Transverse colon (tissue), 4 donors: Measurements from ENCODE around the gene NLGN4Y.

Source experiments
- EP300 ChIP-seq: sonication (generic); formaldehyde crosslinking; IDR thresholded peaks from one replicate; pipeline ENCODE4 v1.6.1; 2017; ENCODE audit warnings: antibody characterized with exemption, low read depth
- POLR2A ChIP-seq: fragments of 450-650 bp; IDR thresholded peaks from one replicate; pipeline ENCODE4 v1.6.1; 2016; ENCODE audit warnings: antibody characterized with exemption, mild to moderate bottlenecking, moderate library complexity
- POLR2AphosphoS5 ChIP-seq, 3 donors: sonication (generic); formaldehyde crosslinking; IDR thresholded peaks; one replicate each; pipeline ENCODE4 v1.6.1; 2016; ENCODE audit warnings: antibody characterized with exemption in 3 of 3
- TF ChIP-seq, protein P1 (sequence below), 5 experiments: fragments of 200-600 bp in 3 of 5; fragments of 450-650 bp in 2 of 5; sonication (generic) in 3 of 5; IDR thresholded peaks; 1 replicate in 2 of 5; 2 replicates in 3 of 5; pipeline ENCODE4 v1.5.1; 2016 to 2017; ENCODE audit warnings: antibody characterized with exemption in 5 of 5, inconsistent platforms in 3 of 5, mild to moderate bottlenecking in 2 of 5, moderate library complexity in 1 of 5

DNA sequence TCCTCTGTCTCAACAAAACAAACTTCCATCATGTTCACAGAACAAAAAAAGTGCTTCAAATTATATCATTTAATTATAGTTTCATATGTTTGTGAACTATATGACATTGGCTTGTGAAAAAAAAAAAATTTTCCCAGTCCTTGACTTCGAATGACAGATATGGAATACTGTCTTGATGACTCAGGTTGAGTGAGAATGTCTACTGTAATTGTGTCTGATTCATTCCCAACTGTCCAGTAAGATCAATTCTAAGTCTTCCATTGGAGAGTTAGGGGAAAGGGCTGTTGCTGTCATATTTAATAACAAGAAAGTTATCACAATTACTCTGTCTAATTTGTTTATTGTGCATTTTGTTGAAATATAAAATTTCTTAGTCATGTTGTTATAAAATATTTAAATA, 34.1 kb upstream of the NLGN4Y start:
- TF ChIP-seq, protein P1, sequence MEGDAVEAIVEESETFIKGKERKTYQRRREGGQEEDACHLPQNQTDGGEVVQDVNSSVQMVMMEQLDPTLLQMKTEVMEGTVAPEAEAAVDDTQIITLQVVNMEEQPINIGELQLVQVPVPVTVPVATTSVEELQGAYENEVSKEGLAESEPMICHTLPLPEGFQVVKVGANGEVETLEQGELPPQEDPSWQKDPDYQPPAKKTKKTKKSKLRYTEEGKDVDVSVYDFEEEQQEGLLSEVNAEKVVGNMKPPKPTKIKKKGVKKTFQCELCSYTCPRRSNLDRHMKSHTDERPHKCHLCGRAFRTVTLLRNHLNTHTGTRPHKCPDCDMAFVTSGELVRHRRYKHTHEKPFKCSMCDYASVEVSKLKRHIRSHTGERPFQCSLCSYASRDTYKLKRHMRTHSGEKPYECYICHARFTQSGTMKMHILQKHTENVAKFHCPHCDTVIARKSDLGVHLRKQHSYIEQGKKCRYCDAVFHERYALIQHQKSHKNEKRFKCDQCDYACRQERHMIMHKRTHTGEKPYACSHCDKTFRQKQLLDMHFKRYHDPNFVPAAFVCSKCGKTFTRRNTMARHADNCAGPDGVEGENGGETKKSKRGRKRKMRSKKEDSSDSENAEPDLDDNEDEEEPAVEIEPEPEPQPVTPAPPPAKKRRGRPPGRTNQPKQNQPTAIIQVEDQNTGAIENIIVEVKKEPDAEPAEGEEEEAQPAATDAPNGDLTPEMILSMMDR (IDR thresholded peaks at IDR 0.05): no peak
- TF ChIP-seq POLR2AphosphoS5 (IDR thresholded peaks at IDR 0.05): no peak
- TF ChIP-seq EP300: no peak
- TF ChIP-seq POLR2A: no peak
